Gastrocnemius medialis (tissue), 4 donors: ENCODE results near the gene SEC61A2.

Source experiments
- POLR2A ChIP-seq, 2 donors: fragments of 450-650 bp; IDR thresholded peaks; one replicate each; pipeline ENCODE4 v1.6.1; 2017; ENCODE audit warnings: antibody characterized with exemption in 2 of 2, mild to moderate bottlenecking in 2 of 2, moderate library complexity in 2 of 2
- TF ChIP-seq, protein P1 (sequence below), 5 experiments: fragments of 450-650 bp in 3 of 5; fragments of 200-600 bp in 2 of 5; sonication (generic) in 2 of 5; IDR thresholded peaks in 4 of 5; conservative IDR thresholded peaks in 1 of 5; 1 replicate in 4 of 5; 2 replicates in 1 of 5; pipeline ENCODE4 v1.5.1; 2016 to 2019; ENCODE audit warnings: antibody characterized with exemption in 5 of 5, mild to moderate bottlenecking in 3 of 5, moderate library complexity in 3 of 5

GRCh38 chr10:12202226-12202625 lies 72.7 kb downstream of the SEC61A2 start:
- no peak for TF ChIP-seq POLR2A (IDR thresholded peaks at IDR 0.05)
- TF ChIP-seq, protein P1, sequence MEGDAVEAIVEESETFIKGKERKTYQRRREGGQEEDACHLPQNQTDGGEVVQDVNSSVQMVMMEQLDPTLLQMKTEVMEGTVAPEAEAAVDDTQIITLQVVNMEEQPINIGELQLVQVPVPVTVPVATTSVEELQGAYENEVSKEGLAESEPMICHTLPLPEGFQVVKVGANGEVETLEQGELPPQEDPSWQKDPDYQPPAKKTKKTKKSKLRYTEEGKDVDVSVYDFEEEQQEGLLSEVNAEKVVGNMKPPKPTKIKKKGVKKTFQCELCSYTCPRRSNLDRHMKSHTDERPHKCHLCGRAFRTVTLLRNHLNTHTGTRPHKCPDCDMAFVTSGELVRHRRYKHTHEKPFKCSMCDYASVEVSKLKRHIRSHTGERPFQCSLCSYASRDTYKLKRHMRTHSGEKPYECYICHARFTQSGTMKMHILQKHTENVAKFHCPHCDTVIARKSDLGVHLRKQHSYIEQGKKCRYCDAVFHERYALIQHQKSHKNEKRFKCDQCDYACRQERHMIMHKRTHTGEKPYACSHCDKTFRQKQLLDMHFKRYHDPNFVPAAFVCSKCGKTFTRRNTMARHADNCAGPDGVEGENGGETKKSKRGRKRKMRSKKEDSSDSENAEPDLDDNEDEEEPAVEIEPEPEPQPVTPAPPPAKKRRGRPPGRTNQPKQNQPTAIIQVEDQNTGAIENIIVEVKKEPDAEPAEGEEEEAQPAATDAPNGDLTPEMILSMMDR (IDR thresholded peaks at IDR 0.05 in 4 of 5, conservative IDR thresholded peaks at IDR 0.05 in 1 of 5): no peak
